Adipocyte (in vitro differentiated cells): ENCODE data around the gene KCNA2.

Source experiments
- DNase-seq: peaks from one replicate; pipeline ENCODE4 v3.0.0-alpha.2; 2015; ENCODE audit warnings: low read depth
- H3K27me3 ChIP-seq: replicated peaks from 2 replicates; pipeline ENCODE4 v1.7.0; 2013; ENCODE audit warnings: mild to moderate bottlenecking, low read length, moderate library complexity; ENCODE audit not compliant: control insufficient read depth, insufficient read depth
- H3K36me3 ChIP-seq: 2 replicates; pipeline ENCODE4 v1.7.0; 2013; ENCODE audit warnings: low read length, mild to moderate bottlenecking, moderate library complexity; ENCODE audit not compliant: control insufficient read depth, insufficient read depth, severe bottlenecking
- H3K4me1 ChIP-seq: 2 replicates; pipeline ENCODE4 v1.7.0; 2013; ENCODE audit warnings: mild to moderate bottlenecking, low read length, moderate library complexity; ENCODE audit not compliant: control insufficient read depth, insufficient read depth
- H3K4me3 ChIP-seq: 2 replicates; pipeline ENCODE4 v1.7.0; 2013; ENCODE audit warnings: mild to moderate bottlenecking, low read length, moderate library complexity
- H3K9ac ChIP-seq: 2 replicates; pipeline ENCODE4 v1.7.0; 2013; ENCODE audit warnings: mild to moderate bottlenecking, low read length, moderate library complexity
- H3K9me3 ChIP-seq: 2 replicates; pipeline ENCODE4 v1.7.0; 2013; ENCODE audit warnings: mild to moderate bottlenecking, low read length, moderate library complexity; ENCODE audit not compliant: control insufficient read depth

Gene KCNA2

DNA sequence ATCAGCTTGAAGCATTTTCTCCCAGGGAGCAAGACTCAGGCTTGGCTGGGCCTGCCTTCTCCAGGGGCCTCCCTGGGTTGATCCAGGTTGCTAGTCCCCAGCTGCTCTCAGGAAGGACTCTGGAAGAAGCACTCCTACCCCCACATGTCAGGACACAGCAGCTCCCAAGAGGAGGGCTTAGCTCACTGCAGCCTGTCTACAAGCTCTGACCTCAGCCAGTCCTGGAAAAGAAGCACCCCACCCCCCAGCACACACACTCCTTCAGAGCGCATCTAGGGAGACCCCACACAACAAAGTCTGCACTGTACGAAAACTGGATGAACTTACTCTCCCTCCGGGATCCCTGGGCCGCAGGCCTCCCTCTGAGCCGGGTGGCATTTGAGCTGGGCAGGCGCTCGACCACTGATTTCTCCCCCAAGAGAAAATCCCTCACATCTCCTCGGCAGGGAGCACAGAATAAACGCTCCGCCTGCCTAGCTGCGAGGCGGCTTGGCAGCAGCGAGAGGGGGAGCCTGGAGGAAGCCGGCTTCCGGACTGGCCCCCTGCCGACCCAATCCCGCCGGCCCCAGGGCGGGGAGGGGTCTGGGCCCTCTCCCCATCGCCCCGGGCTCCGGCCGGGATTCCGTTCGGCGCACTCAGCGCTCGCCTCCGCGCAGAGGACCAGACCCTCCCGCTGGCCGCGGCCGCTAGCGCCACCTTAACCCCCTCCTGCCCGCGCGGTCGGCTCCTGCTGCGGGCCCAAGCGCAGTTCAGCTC lies at the start of gene KCNA2:
KCNA2 (minus strand) TSS at position 458 of the 756 bp plus-strand sequence. CDS start 1,576 bp downstream, outside the sequence.
- H3K4me1 ChIP-seq, result peaks cover 20% of the 10 kb centered on the region
- peak within 1 kb of the TSS; percentile 42 for H3K9ac ChIP-seq
- H3K27me3 ChIP-seq, result peaks cover 66% of the 10 kb centered on the region
- peak within 1 kb of the TSS; percentile 72 for H3K4me3 ChIP-seq
- H3K9me3 ChIP-seq, result no peaks in the 10 kb centered on the region
- no peaks in the 10 kb centered on the region for H3K36me3 ChIP-seq
- peak; percentile 58 for DNase-seq

DNA sequence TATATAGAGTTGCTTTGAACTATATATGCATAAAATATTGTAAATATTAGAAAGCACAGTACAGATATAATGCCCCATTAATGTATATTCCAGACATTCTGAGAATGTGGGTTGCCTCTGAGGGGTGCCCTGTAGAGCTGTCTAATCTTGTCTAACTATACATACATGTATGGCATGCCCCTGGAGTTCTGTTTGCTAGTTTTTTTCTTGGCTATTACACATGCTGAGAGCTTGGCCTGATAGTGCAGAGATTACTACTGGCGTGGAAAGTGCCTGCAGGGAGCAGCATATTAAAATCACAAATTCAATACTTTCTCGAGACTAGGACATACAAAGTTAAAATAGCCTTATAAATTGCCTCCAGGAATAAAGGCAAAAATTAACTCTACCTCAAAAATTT lies 44.5 kb upstream of the KCNA2 start:
- no peak for DNase-seq
- no peaks in the 10 kb centered on the region for H3K9me3 ChIP-seq
- H3K27me3 ChIP-seq, result no peaks in the 10 kb centered on the region
- H3K36me3 ChIP-seq, result no peaks in the 10 kb centered on the region
- H3K9ac ChIP-seq, result no peak overlapping the region
- no peak overlapping the region for H3K4me3 ChIP-seq
- peaks cover 31% of the 10 kb centered on the region for H3K4me1 ChIP-seq

DNA sequence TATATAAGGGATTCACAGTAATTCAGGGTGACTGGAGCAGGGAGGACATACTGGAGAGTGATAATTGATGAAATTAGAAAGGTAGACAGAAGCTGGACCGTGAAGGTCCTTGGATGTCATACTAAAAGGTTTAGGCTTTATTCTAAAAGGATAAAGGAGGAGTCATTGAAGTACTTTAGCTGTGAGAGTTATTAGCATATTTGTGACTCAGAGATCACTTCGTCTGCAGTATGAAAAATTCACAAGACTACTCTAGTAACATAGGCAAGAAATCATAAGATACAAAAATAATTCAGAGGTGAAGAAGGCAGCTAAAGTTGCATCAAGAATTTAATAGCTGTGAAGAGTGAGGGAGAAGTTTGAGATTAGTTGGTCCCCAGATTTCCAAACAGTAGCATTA lies 42.3 kb upstream of the KCNA2 start:
- H3K4me3 ChIP-seq, result no peak overlapping the region
- no peaks in the 10 kb centered on the region for H3K27me3 ChIP-seq
- no peaks in the 10 kb centered on the region for H3K36me3 ChIP-seq
- H3K4me1 ChIP-seq, result peaks cover 37% of the 10 kb centered on the region
- no peaks in the 10 kb centered on the region for H3K9me3 ChIP-seq
- no peak for DNase-seq
- H3K9ac ChIP-seq, result no peak overlapping the region

DNA sequence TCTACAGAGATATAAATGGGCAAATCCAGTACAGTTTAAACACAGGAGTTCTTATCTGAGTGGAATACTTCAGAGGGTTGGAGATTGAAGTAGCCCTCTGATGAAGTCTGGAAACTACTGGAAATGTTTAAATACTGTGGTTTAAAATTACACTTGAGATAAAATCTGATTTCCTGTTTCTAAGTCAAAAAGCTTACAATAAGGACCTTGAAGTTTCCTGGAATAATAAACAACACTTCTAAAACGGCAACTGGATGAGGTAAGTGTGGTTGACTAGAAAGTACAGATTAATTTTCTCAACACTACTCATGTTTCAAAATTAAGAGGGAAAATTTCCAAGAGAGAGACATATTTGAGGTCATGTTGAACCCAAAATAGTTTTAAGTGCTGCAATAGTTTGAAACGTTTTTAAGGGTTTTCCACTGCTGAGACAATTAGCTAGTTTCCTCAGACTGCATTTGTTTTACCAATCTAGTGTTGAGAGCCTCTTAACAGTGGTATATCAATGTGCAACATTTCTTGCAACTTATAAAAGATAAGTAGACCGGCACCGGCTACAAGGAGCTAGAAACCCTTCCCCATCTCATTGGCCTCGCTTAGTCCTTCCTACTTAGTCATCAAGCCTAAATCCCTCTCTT lies 41.2 kb upstream of the KCNA2 start:
- H3K4me1 ChIP-seq, result peaks cover 37% of the 10 kb centered on the region
- no peak overlapping the region for H3K9ac ChIP-seq
- no peaks in the 10 kb centered on the region for H3K27me3 ChIP-seq
- no peaks in the 10 kb centered on the region for H3K36me3 ChIP-seq
- peak overlapping the region; percentile 0 for H3K4me3 ChIP-seq
- DNase-seq, result peak; percentile 14
- no peaks in the 10 kb centered on the region for H3K9me3 ChIP-seq

DNA sequence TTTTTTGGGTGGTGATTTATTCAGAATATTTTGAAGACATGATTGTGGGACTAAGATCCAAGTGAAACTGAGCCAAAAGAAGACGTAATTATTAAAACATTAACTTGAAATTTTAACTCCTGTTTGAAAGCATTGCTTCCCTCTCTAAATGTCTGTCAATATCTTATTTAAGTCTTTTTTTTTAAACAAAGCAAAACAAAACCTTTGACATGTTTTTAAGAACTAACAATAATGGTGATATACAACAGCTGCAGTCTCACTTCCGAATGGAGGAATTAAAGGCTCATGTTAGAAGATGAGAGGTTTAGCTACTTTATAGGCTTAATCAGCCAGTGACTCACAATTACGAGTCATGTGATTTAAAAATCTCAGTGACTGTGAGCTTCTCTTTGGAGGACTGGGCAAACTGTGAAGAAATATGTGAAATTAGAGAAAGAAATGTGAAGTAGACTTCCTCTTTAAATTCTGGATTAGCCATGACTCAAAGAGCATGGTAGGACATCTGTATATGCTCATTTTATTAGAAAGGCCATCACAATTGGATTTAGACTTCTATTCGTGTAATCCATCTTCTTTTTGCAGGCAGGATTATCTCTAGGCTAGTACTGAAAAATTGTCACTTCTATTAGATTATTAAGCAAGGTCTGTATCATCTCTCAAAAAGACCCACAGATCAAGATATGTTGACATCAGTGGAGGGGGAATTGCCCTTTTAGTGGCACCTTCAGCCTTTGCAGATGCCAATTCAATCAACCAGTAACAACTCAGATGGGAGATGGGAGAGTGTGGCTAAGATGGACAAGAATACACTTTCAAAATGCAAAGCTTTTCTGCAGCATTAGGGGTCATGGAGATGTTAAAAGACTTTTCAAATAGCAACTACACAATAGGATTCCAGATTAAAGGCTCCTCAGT lies 39.9 kb upstream of the KCNA2 start:
- DNase-seq, result no peak
- H3K4me1 ChIP-seq, result peaks cover 37% of the 10 kb centered on the region
- H3K9me3 ChIP-seq, result no peaks in the 10 kb centered on the region
- H3K9ac ChIP-seq, result no peak overlapping the region
- no peaks in the 10 kb centered on the region for H3K27me3 ChIP-seq
- H3K36me3 ChIP-seq, result no peaks in the 10 kb centered on the region
- H3K4me3 ChIP-seq, result no peak overlapping the region

DNA sequence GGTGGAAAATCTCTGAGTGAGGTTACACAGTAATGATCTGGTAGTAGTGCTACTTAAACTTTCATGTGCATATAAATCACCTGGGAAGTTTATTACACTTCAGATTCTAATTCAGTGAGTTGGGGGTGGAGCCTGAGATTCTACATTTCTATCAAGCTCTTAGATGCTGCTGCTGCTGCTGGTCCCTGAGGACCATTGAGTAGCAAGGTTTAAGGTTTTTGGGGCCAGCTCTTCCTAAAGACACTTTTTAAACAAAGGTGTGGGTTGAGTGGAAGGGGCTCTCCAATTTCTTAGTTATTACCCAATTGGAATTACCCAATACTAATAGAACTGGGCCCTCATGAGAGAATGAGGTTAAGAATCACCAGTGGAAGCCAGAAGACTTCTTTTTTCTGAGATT lies 39.1 kb upstream of the KCNA2 start:
- Histone ChIP-seq H3K4me1 (peaks cover 38% of the 10 kb centered on the region), H3K36me3 (no peaks in the 10 kb centered on the region), H3K9ac (no peak overlapping the region), H3K27me3 (peaks cover 3% of the 10 kb centered on the region), H3K9me3 (no peaks in the 10 kb centered on the region), H3K4me3 (no peak overlapping the region)
- DNase-seq, result no peak

DNA sequence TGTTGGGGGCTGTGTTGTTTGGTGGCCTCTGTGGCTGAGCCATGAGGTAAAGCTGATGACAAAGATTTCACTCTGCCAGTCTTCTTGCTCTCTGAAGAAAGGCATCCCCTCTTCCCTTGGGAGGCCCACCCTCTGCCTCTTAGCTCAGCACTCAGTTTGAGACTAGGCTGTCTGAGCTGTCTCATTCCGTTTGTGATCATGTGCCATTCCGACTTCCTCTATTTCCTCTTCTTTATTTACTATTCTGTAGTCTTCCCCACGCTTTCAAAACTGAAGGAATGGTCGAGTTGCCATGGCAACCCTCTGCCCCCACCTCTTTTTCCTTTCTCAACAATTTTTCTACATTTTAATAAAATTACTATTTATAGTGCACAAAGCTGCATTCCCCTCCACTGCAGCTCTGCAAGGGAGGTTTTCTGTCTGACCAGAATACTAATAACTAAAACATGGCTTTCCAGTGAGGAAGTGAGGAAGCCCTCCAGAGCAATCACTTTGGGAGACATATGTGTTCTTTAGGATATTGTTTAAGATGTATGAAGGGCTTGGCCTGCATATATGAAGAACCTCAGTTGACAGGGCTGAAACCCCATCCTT lies 37.8 kb upstream of the KCNA2 start:
- DNase-seq, result no peak
- Histone ChIP-seq H3K9ac (no peak overlapping the region), H3K4me1 (peaks cover 43% of the 10 kb centered on the region)

DNA sequence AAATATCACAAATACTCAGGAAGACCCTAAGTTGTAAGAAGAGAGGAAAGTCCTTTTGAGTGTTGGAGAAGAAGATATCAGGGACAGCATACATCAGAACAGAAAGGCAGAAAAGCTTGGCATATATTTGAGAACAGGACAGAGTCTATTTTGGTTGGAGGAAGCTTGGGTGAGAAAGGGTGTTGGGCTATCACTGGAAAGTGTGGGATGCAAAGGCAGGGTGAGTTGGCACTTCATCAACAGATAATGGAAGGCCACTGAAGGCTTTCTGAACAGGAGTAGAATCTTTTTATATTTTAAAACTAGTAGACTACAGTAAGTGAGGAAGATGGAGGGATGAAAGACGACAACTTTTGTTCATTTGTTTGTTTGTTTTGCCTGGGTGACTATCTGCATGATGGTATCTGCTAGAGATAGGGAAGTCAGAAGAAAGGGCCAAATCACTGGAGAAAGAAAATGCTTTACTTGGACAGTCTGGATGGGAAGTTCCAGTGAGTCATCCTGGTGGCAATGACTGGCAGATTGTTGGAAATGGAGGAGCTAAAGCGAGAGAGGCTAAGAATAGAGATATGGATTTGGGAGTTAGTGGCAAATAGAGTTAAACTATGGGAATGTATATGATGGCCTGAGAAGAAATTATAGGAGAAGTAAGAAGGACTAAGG lies 33.7 kb upstream of the KCNA2 start:
- no peak overlapping the region for H3K9ac ChIP-seq
- no peak for DNase-seq
- H3K4me1 ChIP-seq, result peaks cover 12% of the 10 kb centered on the region
- no peaks in the 10 kb centered on the region for H3K36me3 ChIP-seq
- no peaks in the 10 kb centered on the region for H3K9me3 ChIP-seq
- H3K4me3 ChIP-seq, result no peak overlapping the region
- peaks cover 20% of the 10 kb centered on the region for H3K27me3 ChIP-seq

More for the DNA sequence above, 37.8 kb upstream of the KCNA2 start:
- Histone ChIP-seq H3K9me3 (no peaks in the 10 kb centered on the region), H3K4me3 (no peak overlapping the region), H3K27me3 (peaks cover 3% of the 10 kb centered on the region), H3K36me3 (no peaks in the 10 kb centered on the region)

DNA sequence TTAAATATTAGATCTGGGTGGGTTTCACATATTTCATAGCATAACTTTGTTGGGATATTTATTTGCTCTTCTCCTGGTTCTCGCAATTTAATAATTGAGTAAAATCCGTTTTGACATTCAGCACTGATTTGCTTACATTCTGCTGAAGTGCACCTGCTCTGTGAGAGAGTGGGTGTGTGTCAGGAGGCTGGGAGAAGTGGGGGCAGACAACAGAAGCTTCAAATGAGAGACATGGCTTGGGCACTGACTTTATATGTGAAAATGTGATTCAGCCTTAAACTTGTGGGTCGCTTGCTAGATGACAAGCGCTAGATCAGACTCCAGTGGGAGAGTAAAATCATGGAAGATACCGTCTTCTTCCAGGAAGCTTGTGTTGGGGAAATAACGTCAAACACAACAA lies 32.4 kb upstream of the KCNA2 start:
- peaks cover 20% of the 10 kb centered on the region for H3K27me3 ChIP-seq
- H3K9me3 ChIP-seq, result no peaks in the 10 kb centered on the region
- peaks cover 18% of the 10 kb centered on the region for H3K4me1 ChIP-seq
- H3K9ac ChIP-seq, result no peak overlapping the region
- H3K36me3 ChIP-seq, result no peaks in the 10 kb centered on the region
- no peak overlapping the region for H3K4me3 ChIP-seq
- no peak for DNase-seq

DNA sequence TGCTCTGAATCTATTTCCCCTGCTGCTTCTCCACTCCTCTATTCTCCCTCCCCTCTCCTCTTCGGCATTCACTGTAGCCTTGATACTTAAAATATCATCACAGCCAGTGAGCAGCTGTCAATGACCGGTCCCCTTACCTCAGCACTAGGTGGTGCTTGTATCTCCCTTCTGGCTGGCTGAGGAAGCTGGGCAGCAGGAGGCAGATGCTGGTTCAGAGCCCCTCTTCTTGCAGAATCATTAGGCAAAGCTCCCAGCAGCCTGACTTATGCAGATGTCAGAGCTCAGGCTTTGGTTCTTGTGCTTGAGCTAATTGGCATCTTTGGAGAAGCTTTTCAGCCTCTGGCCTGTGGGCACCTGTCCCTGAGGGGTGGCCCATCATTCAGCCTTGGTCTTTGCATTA lies 31.9 kb upstream of the KCNA2 start:
- no peak overlapping the region for H3K9ac ChIP-seq
- peaks cover 24% of the 10 kb centered on the region for H3K27me3 ChIP-seq
- H3K36me3 ChIP-seq, result no peaks in the 10 kb centered on the region
- H3K4me3 ChIP-seq, result no peak overlapping the region
- peaks cover 18% of the 10 kb centered on the region for H3K4me1 ChIP-seq
- no peaks in the 10 kb centered on the region for H3K9me3 ChIP-seq
- DNase-seq, result no peak
